Prostate gland (tissue), 2 donors: ENCODE results near the gene PLXNB1. TPM values are rescaled to one million over a fixed set of nuclear protein-coding genes. Genes with fewer than 3 reads are reported as not detected.
A peak's percentile ranks its signal among the peaks of the same experiment; 100 is the strongest.
"Not testable (repeated sequence)": the region's sequence is repeated elsewhere in the genome, so short reads cannot be mapped to it uniquely, and the experiment has no call there.

Experiments used
- DNase-seq: peaks from one replicate; pipeline ENCODE4 v3.0.0-alpha.2; 2019; ENCODE audit warnings: low spot score
- H3K27ac ChIP-seq, 2 donors: fragments of 200-600 bp; sonication (generic); 2 replicates each; pipeline ENCODE4 v1.5.1; 2017 to 2019
- H3K27me3 ChIP-seq: fragments of 200-600 bp; sonication (generic); replicated peaks from 2 replicates; pipeline ENCODE4 v1.5.1; 2019; ENCODE audit not compliant: insufficient read depth
- H3K36me3 ChIP-seq, 2 donors: fragments of 200-600 bp; sonication (generic); 1 replicate in 1 of 2; 2 replicates in 1 of 2; pipeline versions ENCODE4 v1.5.1 to v1.8.1; 2017 to 2019
- H3K4me1 ChIP-seq: fragments of 200-600 bp; sonication (generic); replicated peaks from 2 replicates; pipeline ENCODE4 v1.5.1; 2019
- H3K4me3 ChIP-seq, 2 donors: fragments of 200-600 bp; sonication (generic); 2 replicates each; pipeline ENCODE4 v1.5.1; 2017 to 2019
- H3K9me3 ChIP-seq: fragments of 200-600 bp; sonication (generic); 2 replicates; pipeline ENCODE4 v1.5.1; 2017
- CTCF ChIP-seq, 4 experiments: fragments of 200-600 bp in 2 of 4; fragments of 450-650 bp in 2 of 4; sonication (generic) in 2 of 4; IDR thresholded peaks; 1 replicate in 3 of 4; 2 replicates in 1 of 4; pipeline ENCODE4 v1.5.1; 2016 to 2019; ENCODE audit warnings: antibody characterized with exemption in 4 of 4, mild to moderate bottlenecking in 2 of 4, moderate library complexity in 2 of 4
- POLR2A ChIP-seq: fragments of 450-650 bp; IDR thresholded peaks from one replicate; pipeline ENCODE4 v1.6.1; 2016; ENCODE audit warnings: antibody characterized with exemption, mild to moderate bottlenecking
- POLR2AphosphoS5 ChIP-seq: sonication (generic); formaldehyde crosslinking; IDR thresholded peaks from one replicate; pipeline ENCODE4 v1.6.1; 2017; ENCODE audit warnings: antibody characterized with exemption
- WGBS: methylation state at CpG from one replicate; pipeline ENCODE4 v1.1.5; 2018; 5-methylcytosine and 5-hydroxymethylcytosine counted together
- intact Hi-C: fragments of 100-400 bp; cut with DNase I; formaldehyde crosslinking; loops from one replicate; pipeline ENCODE4 v1.14.2; 2022
- total RNA-seq, 2 donors: library from RNA; depleted of rRNA; stranded (reverse); fragments of >200 nt; gene quantifications; one replicate each; pipeline ENCODE4 v1.1.0, GENCODE V29; 2016

Gene PLXNB1
- total RNA-seq, 2 donors from 2014 or later, result 115 to 182 TPM

GRCh38 chr3:48401434-48401901, 28.4 kb downstream of the PLXNB1 start:
- H3K9me3 ChIP-seq, H3K4me3 ChIP-seq, H3K36me3 ChIP-seq, H3K27me3 ChIP-seq, H3K4me1 ChIP-seq: not testable (repeated sequence)
- peak overlapping the region; percentile 75 to 77 for H3K27ac ChIP-seq
- intact Hi-C loops, result loop anchor here (5.0 kb wide), 1 partner anchor 156 kb away; the partner anchor contains the start of gene PFKFB4
- peak; percentile 5 for DNase-seq
- 83% methylated on average over 12 of the region's 12 CpGs for WGBS
- peak in 1 of 4 experiments; percentile 3 for TF ChIP-seq CTCF (IDR thresholded peaks at IDR 0.05)

GRCh38 chr3:48400824-48401433, 29.0 kb downstream of the PLXNB1 start:
- peak; percentile 73 for DNase-seq
- intact Hi-C loops, result loop anchor here (5.0 kb wide), 1 partner anchor 156 kb away; the partner anchor contains the start of gene PFKFB4
- TF ChIP-seq POLR2AphosphoS5 (peak; percentile 67), POLR2A (no peak), CTCF (IDR thresholded peaks at IDR 0.05) (peak; percentile 67 to 94 (median 86))

GRCh38 chr3:48399387-48400172, 30.3 kb downstream of the PLXNB1 start:
- TF ChIP-seq CTCF (IDR thresholded peaks at IDR 0.05), result no peak
- no peak for TF ChIP-seq POLR2A
- no peak for TF ChIP-seq POLR2AphosphoS5
- DNase-seq, result peak; percentile 20
- H3K4me1 ChIP-seq, result no peaks in the 10 kb centered on the region
- intact Hi-C loops, result loop anchor here (5.0 kb wide), 1 partner anchor 158 kb away; the partner anchor contains the start of gene PFKFB4
- peaks cover 0 to 2% of the 10 kb centered on the region in 2 donors for H3K36me3 ChIP-seq
- 57% methylated on average over 4 of the region's 4 CpGs for WGBS
- no peak overlapping the region for H3K27ac ChIP-seq
- H3K4me3 ChIP-seq, result no peak overlapping the region
- H3K27me3 ChIP-seq, result no peaks in the 10 kb centered on the region
- H3K9me3 ChIP-seq, result no peaks in the 10 kb centered on the region

More at GRCh38 chr3:48400824-48401433, 29.0 kb downstream of the PLXNB1 start:
- peaks cover 0 to 3% of the 10 kb centered on the region in 2 donors for H3K36me3 ChIP-seq
- H3K9me3 ChIP-seq, result no peaks in the 10 kb centered on the region
- no peak overlapping the region for H3K4me3 ChIP-seq
- WGBS, result 58% methylated on average over 6 of the region's 6 CpGs
- peak overlapping the region; percentile 75 to 77 for H3K27ac ChIP-seq
- H3K4me1 ChIP-seq, result no peaks in the 10 kb centered on the region
- H3K27me3 ChIP-seq, result no peaks in the 10 kb centered on the region

- 50% methylated on average over 11 of the region's 11 CpGs for WGBS
- Histone ChIP-seq H3K4me1 (no peaks in the 10 kb centered on the region), H3K27ac (no peak overlapping the region), H3K4me3 (no peak overlapping the region), H3K9me3 (no peaks in the 10 kb centered on the region), H3K27me3 (no peaks in the 10 kb centered on the region), H3K36me3 (no peaks in the 10 kb centered on the region)
- TF ChIP-seq POLR2AphosphoS5, result no peak
- intact Hi-C loops, result loop anchor here (1.0 kb wide), 1 partner anchor 36 kb away; no protein-coding TSS in a partner anchor
- no peak for DNase-seq
These were observed 31.0 kb downstream of the PLXNB1 start for GRCh38 chr3:48398701-48399386.
